ENCODE results near the gene CBFA2T2.
"Not testable (repeated sequence)": the region's sequence is repeated elsewhere in the genome, so short reads cannot be mapped to it uniquely, and the experiment has no call there.

Gene CBFA2T2

GRCh38 chr20:33685328-33686099, 195.6 kb downstream of the CBFA2T2 start:
- DNase-seq: peak; percentile 67

DNA sequence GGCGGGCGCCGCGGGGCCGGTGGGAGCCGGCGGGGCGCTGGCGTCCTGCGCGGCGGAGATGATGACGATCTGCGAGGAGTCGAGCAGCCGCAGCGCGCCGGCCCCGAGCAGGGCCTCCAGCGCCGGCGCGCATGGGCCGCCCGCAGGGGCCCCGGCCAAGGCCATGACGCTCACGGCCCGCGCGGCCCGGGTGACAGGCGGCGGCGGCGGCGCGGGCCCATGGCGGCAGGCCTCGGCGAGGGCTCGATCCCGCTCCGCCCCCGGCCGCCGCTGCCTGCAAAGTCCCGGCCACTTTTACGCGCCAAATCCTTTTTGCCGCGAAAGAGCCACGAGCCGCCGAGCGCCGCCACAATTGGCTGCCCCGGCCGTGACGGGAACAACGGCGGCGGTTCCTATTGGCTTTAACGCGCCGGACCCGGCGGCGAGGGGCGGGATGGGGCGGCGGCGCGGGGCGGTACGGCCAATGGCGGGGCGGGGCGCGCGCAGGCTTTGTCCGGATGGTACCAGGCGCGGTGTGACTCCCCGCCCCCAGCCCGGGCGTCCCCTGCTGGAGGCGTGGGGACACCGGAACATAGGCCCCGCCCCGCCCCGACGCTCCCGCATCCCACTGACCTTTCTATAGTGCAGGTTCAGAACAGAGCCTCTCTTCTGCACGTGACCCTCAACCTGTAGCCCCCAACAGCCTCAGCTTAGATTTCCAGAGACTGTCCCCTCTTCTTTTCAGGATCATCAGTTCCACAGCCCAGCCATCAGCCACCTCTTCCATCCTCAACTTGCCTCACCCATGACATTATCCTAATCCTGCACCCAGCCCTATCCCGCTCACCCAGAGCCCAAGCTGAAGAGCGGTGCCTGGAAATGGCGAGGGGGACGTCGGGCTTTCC, 196.4 kb downstream of the CBFA2T2 start, which contains the start of gene E2F1:
E2F1 (minus strand) TSS at position 286 of the 884 bp plus-strand sequence; CDS start at position 165, 121 bp downstream.
- DNase-seq: peak; percentile 97

DNA sequence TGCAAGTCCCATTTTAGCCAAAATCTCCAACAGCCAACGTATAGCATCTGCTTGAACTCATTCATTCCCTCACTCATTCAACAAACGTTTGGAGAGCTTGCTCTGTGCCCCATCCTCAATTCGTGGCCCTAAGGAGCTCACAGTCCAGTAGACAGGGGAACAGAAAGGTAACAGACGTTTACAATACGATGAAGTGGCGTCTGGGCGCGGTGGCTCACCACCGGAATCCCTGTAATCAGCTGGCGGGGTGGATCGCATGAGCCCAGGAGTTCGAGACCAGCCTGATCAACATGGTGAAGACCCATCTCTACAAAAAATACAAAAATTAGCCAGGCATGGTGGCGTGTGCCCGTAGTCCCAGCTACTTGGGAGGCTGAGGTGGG, 197.1 kb downstream of the CBFA2T2 start:
- no peak for DNase-seq

- no peak for DNase-seq
Measured at GRCh38 chr20:33687370-33687915, 197.5 kb downstream of the CBFA2T2 start.

DNA sequence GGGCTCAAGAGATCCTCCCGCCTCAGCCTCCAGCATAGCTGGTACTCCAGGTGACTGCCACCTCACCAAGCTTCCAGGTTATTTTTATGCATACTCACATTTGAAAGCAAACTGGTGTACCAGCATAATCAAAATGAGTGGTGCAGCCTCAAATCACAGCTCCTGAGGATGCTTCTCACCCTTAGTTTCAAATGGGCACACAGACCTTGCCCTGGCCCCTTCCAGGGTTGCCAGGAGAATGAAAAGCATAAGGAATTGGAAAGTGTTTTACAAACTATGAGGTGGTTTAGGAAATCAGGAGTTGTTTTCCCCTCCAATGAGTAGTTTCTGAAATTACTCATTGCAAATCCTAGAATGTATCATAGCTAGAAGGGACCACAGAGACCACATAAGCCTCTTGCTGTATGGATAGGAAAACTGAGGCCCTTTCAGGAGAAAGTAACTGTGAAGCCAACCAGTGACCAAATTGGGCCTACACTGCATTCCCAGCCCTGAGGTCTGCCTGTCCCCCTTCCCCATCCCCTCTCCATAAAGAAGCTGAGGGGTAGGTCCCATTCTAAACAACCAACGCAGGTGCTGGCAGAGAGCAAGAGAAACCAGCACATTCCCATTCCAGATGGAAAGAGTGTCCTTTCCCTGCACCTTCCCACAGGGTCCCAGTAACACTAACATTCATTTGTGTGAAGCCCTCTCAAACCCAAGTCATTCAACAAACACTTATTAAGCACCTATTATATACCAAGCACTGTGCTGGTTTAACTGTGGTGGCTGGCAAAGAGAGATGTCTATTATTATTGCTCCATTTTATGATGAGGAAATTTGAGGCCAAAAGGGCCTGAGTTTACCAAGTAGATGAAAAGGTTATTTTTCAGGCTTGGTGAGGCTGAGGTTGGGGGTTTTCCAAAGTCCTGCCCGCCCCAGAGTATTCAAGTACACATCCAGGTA, 198.4 kb downstream of the CBFA2T2 start:
- DNase-seq: no peak

GRCh38 chr20:33688938-33689424, 199.1 kb downstream of the CBFA2T2 start:
- DNase-seq: no peak

DNA sequence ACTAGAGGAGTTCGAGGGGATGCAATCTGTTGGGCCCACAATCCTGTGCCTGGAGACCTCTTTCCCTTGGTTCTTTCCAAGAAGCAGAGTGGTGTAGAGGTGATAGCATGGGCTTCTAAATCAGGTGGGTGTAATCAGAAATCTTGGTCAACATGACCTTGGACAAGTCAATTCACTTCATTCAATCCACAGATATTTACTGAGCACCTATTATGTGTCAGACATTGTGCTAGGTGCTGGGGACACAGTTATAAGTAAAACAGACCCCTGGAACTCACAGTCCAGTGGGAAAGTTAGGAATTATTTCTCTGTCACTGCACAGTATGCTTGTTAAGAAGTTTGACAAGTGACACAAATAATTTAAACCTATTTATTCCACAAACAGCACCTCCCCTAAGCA, 199.6 kb downstream of the CBFA2T2 start:
- no peak for DNase-seq

DNA sequence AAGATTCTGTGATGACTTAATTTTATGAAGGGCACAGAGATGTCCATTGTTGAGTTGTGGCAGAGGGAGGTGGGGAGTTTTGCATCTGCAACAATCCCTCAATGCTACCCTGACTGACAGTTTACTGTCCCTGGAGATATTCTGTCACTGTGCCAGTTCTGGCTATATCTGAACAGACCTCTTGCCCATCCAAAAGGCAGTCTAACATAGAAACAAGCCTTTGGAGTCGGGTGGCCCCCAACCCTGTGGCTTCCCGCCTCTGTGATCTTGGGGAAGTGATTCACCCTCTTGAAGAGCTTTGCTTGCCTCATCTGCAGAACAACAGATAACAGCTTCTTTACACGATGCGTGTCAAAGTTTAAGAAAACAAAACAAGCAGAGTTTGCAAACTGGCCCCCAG, 200.1 kb downstream of the CBFA2T2 start:
- DNase-seq: peak; percentile 68

- peak; percentile 26 for DNase-seq
Measured at GRCh38 chr20:33693289-33693688, 203.4 kb downstream of the CBFA2T2 start.

GRCh38 chr20:33693741-33694638, 204.1 kb downstream of the CBFA2T2 start:
- DNase-seq: no peak

DNA sequence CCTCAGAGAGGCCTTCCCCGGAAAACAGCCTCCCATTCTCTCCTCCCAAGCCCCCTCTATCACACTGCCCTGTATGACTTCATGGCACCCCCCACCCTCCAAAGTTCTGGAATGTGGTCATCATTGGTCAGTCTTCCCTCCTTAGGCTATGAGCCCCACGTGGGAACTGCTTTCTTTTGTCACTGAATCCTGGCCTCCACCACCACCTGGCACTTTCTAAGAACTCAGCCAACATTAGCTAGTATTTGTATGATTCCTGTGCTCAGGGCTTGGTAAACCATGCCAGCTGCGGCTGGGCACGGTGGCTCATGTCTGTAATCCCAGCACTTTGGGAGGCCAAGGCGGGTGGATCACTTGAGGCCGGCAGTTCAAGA, 204.7 kb downstream of the CBFA2T2 start:
- peak; percentile 16 for DNase-seq

DNA sequence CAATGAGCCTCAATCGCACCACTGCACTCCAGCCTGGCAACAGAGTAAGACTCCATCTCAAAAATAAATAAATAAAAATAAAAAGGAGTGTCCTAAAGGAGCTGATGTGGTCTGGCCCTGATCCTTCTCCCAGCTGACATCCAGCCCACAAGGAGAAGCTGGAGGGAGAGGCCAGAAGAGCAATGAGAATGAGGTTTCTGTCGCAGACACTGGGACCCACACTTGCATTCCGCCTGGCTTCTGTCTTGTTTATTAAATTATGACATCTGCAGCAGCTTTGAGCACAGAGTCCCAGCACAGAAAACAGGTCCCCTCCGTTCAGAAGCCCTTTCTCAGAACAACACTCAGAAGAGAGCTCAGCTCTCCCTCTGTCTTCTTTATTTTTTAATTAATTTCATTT, 206.6 kb downstream of the CBFA2T2 start:
- DNase-seq: no peak

- DNase-seq: no peak
Measured at GRCh38 chr20:33697129-33697528, 207.2 kb downstream of the CBFA2T2 start.

DNA sequence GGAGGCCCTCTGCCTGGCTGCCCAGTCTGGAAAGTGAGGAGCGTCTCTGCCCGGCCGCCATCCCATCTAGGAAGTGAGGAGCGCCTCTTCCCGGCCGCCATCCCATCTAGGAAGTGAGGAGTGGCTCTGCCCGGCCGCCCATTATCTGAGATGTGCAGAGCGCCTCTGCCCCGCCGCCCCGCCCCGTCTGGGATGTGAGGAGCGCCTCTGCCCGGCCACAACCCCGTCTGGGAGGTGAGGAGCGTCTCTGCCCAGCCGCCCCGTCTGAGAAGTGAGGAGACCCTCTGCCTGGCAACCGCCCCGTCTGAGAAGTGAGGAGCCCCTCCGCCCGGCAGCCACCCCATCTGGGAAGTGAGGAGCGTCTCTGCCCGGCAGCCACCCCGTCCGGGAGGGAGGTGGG, 209.1 kb downstream of the CBFA2T2 start:
- DNase-seq: not testable (repeated sequence)
